Neural crest cell (in vitro differentiated cells): ENCODE data around the gene PLPPR1. TPM values are rescaled to one million over a fixed set of nuclear protein-coding genes. Genes with fewer than 3 reads are reported as not detected.

Experiments used
- DNase-seq: peaks from one replicate; pipeline ENCODE4 v3.0.0; 2021; ENCODE audit warnings: low read depth, mixed read lengths, low spot score
- H3K27ac Mint-ChIP-seq: one replicate; pipeline ENCODE4 v1.8.0; 2021; ENCODE audit warnings: mild to moderate bottlenecking, mixed read lengths; ENCODE audit not compliant: unreplicated experiment
- H3K27me3 Mint-ChIP-seq: 2 replicates; pipeline ENCODE4 v1.8.0; 2021; ENCODE audit warnings: low read depth, mild to moderate bottlenecking, mixed read lengths
- H3K36me3 Mint-ChIP-seq: 2 replicates; pipeline ENCODE4 v1.8.0; 2021; ENCODE audit warnings: low read depth, mild to moderate bottlenecking, mixed read lengths
- H3K4me1 Mint-ChIP-seq: 2 replicates; pipeline ENCODE4 v1.8.0; 2021; ENCODE audit warnings: mixed read lengths
- H3K4me3 Mint-ChIP-seq: one replicate; pipeline ENCODE4 v1.8.0; 2021; ENCODE audit warnings: mild to moderate bottlenecking, mixed read lengths
- H3K9me3 Mint-ChIP-seq: 2 replicates; pipeline ENCODE4 v1.8.0; 2021; ENCODE audit warnings: mixed read lengths
- CTCF ChIP-seq: fragments of 200-600 bp; sonication (generic); conservative IDR thresholded peaks from 2 replicates; pipeline ENCODE4 v1.5.0; 2021; ENCODE audit warnings: antibody characterized with exemption, mild to moderate bottlenecking
- total RNA-seq: library from RNA; stranded (reverse); gene quantifications from 2 replicates; pipeline ENCODE4 v1.2.1, GENCODE V29; 2021

PLPPR1 gene
- total RNA-seq, 1 donor from 2014 or later = 4.7 TPM

- no peak overlapping the region for H3K4me3 Mint-ChIP-seq
- no peak for DNase-seq
- no peak for TF ChIP-seq CTCF
- H3K27me3 Mint-ChIP-seq = peaks cover 2% of the 10 kb centered on the region
- no peak overlapping the region for H3K27ac Mint-ChIP-seq
- H3K9me3 Mint-ChIP-seq = no peaks in the 10 kb centered on the region
- no peaks in the 10 kb centered on the region for H3K4me1 Mint-ChIP-seq
- no peaks in the 10 kb centered on the region for H3K36me3 Mint-ChIP-seq
Observed at GRCh38 chr9:101225271-101225670, 196.7 kb downstream of the PLPPR1 start.

- Mint-ChIP-seq H3K4me1 (peaks cover 4% of the 10 kb centered on the region), H3K27me3 (peaks cover 2% of the 10 kb centered on the region), H3K36me3 (no peaks in the 10 kb centered on the region), H3K4me3 (no peak overlapping the region), H3K27ac (no peak overlapping the region), H3K9me3 (no peaks in the 10 kb centered on the region)
- no peak for DNase-seq
- no peak for TF ChIP-seq CTCF
Observed at GRCh38 chr9:101226161-101226560, 197.6 kb downstream of the PLPPR1 start.

- Mint-ChIP-seq H3K27ac (no peak overlapping the region), H3K9me3 (no peaks in the 10 kb centered on the region), H3K36me3 (no peaks in the 10 kb centered on the region), H3K4me3 (no peak overlapping the region), H3K4me1 (peaks cover 10% of the 10 kb centered on the region), H3K27me3 (peaks cover 2% of the 10 kb centered on the region)
- DNase-seq = no peak
- no peak for TF ChIP-seq CTCF
Observed at GRCh38 chr9:101226803-101227202, 198.3 kb downstream of the PLPPR1 start.

GRCh38 chr9:101229606-101230005 lies 201.1 kb downstream of the PLPPR1 start:
- no peak overlapping the region for H3K4me3 Mint-ChIP-seq
- H3K36me3 Mint-ChIP-seq = no peaks in the 10 kb centered on the region
- no peak for DNase-seq
- TF ChIP-seq CTCF = no peak
- H3K9me3 Mint-ChIP-seq = no peaks in the 10 kb centered on the region
- no peak overlapping the region for H3K27ac Mint-ChIP-seq
- H3K27me3 Mint-ChIP-seq = no peaks in the 10 kb centered on the region
- peaks cover 18% of the 10 kb centered on the region for H3K4me1 Mint-ChIP-seq

- H3K36me3 Mint-ChIP-seq = no peaks in the 10 kb centered on the region
- H3K9me3 Mint-ChIP-seq = no peaks in the 10 kb centered on the region
- no peak for TF ChIP-seq CTCF
- no peak overlapping the region for H3K27ac Mint-ChIP-seq
- DNase-seq = no peak
- no peak overlapping the region for H3K4me3 Mint-ChIP-seq
- H3K4me1 Mint-ChIP-seq = peaks cover 28% of the 10 kb centered on the region
- H3K27me3 Mint-ChIP-seq = no peaks in the 10 kb centered on the region
Observed at GRCh38 chr9:101232405-101232977, 204.0 kb downstream of the PLPPR1 start.
